ENCODE measurements around the gene NIP7.
A peak's percentile ranks its signal among the peaks of the same experiment; 100 is the strongest.
"Not testable (repeated sequence)": the region's sequence is repeated elsewhere in the genome, so short reads cannot be mapped to it uniquely, and the experiment has no call there.

Gene NIP7

GRCh38 chr16:69334696-69335095 lies 4.9 kb upstream of the NIP7 start:
- Mint-ChIP-seq H3K27me3 (no peaks in the 10 kb centered on the region), H3K27ac (ENCODE audit: low read depth) (no peak overlapping the region), H3K4me3 (no peak overlapping the region), H3K36me3 (ENCODE audit: insufficient read depth) (peaks cover 26% of the 10 kb centered on the region), H3K4me1 (peaks cover 24% of the 10 kb centered on the region), H3K9me3 (no peaks in the 10 kb centered on the region)
- DNase-seq (ENCODE audit: low spot score in 2 of 2) (no peak), ATAC-seq (replicated peaks; ENCODE audit: extremely low read depth, poor library complexity, severe bottlenecking) (no peak)

GRCh38 chr16:69338557-69339288 lies 849 bp upstream of the NIP7 start:
- peak overlapping the region; percentile 98 for H3K27ac Mint-ChIP-seq (ENCODE audit: low read depth)
- DNase-seq (ENCODE audit: low spot score in 2 of 2) (no peak), ATAC-seq (replicated peaks; ENCODE audit: extremely low read depth, poor library complexity, severe bottlenecking) (peak; percentile 7)
- peak overlapping the region; percentile 98 for H3K4me3 Mint-ChIP-seq
- peaks cover 43% of the 10 kb centered on the region for H3K4me1 Mint-ChIP-seq
- peaks cover 44% of the 10 kb centered on the region for H3K36me3 Mint-ChIP-seq (ENCODE audit: insufficient read depth)
- no peaks in the 10 kb centered on the region for H3K27me3 Mint-ChIP-seq
- no peaks in the 10 kb centered on the region for H3K9me3 Mint-ChIP-seq

DNA sequence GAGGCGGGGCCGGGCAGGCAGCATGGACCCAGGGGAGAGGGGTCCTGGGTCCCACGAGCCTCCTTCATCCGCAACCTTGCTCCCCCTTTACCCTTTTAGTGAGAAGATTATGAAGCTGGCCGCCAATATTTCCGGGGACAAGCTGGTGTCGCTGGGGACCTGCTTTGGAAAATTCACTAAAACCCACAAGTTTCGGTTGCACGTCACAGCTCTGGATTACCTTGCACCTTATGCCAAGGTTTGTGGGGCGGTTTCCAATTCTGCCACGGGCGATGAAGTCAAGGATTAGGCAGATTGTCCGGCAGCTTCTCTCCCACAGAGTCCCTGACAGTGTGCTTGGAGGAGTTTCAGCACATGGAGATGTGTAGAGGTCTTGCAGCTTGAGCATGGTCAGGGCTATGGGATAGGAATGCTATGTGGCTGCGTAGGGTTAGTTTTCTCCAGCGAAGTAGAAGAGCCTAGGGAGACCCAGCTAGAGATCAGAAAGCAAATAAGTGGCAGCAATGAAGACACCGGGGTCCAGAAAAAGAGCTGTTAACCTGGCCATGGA lies 598 bp downstream of the NIP7 start:
- ATAC-seq (replicated peaks; ENCODE audit: extremely low read depth, poor library complexity, severe bottlenecking) = no peak
- Mint-ChIP-seq H3K4me1 (peaks cover 43% of the 10 kb centered on the region), H3K9me3 (no peaks in the 10 kb centered on the region), H3K27ac (ENCODE audit: low read depth) (peak overlapping the region; percentile 98), H3K4me3 (peak overlapping the region; percentile 98), H3K36me3 (ENCODE audit: insufficient read depth) (peaks cover 34% of the 10 kb centered on the region), H3K27me3 (no peaks in the 10 kb centered on the region)
- DNase-seq (ENCODE audit: low spot score in 2 of 2) = no peak

- H3K4me1 Mint-ChIP-seq = peaks cover 43% of the 10 kb centered on the region
- H3K27me3 Mint-ChIP-seq = no peaks in the 10 kb centered on the region
- H3K36me3 Mint-ChIP-seq (ENCODE audit: insufficient read depth) = peaks cover 32% of the 10 kb centered on the region
- H3K27ac Mint-ChIP-seq (ENCODE audit: low read depth) = no peak overlapping the region
- no peaks in the 10 kb centered on the region for H3K9me3 Mint-ChIP-seq
- DNase-seq (ENCODE audit: low spot score in 2 of 2) = no peak
- no peak for ATAC-seq (replicated peaks; ENCODE audit: extremely low read depth, poor library complexity, severe bottlenecking)
- no peak overlapping the region for H3K4me3 Mint-ChIP-seq
Observed at GRCh38 chr16:69344171-69344570, 4.6 kb downstream of the NIP7 start.

DNA sequence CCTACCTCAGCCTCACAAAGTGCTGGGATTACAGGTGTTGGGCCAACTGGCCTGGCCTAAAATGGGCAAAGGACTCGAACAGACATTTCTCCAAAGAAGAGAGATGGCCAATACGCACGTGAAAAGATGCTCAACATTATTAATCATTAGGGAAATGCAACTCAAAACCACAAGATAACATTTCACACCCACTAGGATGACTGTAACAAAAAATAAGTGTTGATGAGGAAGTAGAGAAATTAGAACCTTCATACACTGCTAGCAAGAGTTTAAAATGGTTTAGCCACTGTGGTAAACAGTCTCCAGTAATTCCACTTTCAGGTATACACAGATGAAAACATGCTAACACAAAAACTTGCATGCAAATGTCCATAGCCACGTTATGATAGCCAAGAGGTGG lies 6.4 kb downstream of the NIP7 start:
- H3K27me3 Mint-ChIP-seq = no peaks in the 10 kb centered on the region
- peak; percentile 89 for ATAC-seq (replicated peaks; ENCODE audit: extremely low read depth, poor library complexity, severe bottlenecking)

DNA sequence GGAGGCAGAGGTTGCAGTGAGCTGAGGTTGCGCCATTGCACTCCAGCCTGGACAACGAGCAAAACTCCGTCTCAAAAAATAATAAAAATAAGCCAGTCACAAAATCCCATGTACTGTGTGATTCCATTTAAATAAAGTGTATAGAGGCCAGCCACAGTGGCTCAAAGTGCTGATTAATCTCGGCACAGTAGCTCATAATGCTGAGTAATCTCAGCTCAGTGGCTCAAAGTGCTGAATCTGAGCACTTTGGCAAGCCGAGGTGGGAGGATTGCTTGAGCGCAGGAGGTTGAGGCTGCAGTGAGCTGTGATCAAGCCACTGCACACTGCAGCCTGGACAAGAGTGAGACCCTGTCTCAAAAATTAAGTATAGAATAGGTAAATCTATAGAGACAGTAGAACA lies 7.1 kb downstream of the NIP7 start:
- no peak for ATAC-seq (replicated peaks; ENCODE audit: extremely low read depth, poor library complexity, severe bottlenecking)
- no peaks in the 10 kb centered on the region for H3K27me3 Mint-ChIP-seq
- peaks cover 18% of the 10 kb centered on the region for H3K36me3 Mint-ChIP-seq (ENCODE audit: insufficient read depth)
- no peak overlapping the region for H3K4me3 Mint-ChIP-seq
- DNase-seq (ENCODE audit: low spot score in 2 of 2) = no peak
- no peaks in the 10 kb centered on the region for H3K9me3 Mint-ChIP-seq
- H3K4me1 Mint-ChIP-seq = peaks cover 21% of the 10 kb centered on the region
- peak overlapping the region; percentile 76 for H3K27ac Mint-ChIP-seq (ENCODE audit: low read depth)

More for the DNA sequence above, 6.4 kb downstream of the NIP7 start:
- H3K36me3 Mint-ChIP-seq (ENCODE audit: insufficient read depth) = peaks cover 25% of the 10 kb centered on the region
- no peak for DNase-seq (ENCODE audit: low spot score in 2 of 2)
- peaks cover 27% of the 10 kb centered on the region for H3K4me1 Mint-ChIP-seq
- no peak overlapping the region for H3K27ac Mint-ChIP-seq (ENCODE audit: low read depth)
- H3K9me3 Mint-ChIP-seq = no peaks in the 10 kb centered on the region
- H3K4me3 Mint-ChIP-seq = no peak overlapping the region

- no peak for ATAC-seq (replicated peaks; ENCODE audit: extremely low read depth, poor library complexity, severe bottlenecking)
- Mint-ChIP-seq H3K9me3 (no peaks in the 10 kb centered on the region), H3K27ac (ENCODE audit: low read depth) (no peak overlapping the region)
Observed at GRCh38 chr16:69348222-69348621, 8.7 kb downstream of the NIP7 start.

GRCh38 chr16:69349536-69349935 lies 10.0 kb downstream of the NIP7 start:
- Mint-ChIP-seq H3K9me3 (no peaks in the 10 kb centered on the region), H3K36me3 (ENCODE audit: insufficient read depth) (peaks cover 10% of the 10 kb centered on the region), H3K4me3 (no peak overlapping the region), H3K27ac (ENCODE audit: low read depth) (no peak overlapping the region), H3K4me1 (peaks cover 25% of the 10 kb centered on the region), H3K27me3 (no peaks in the 10 kb centered on the region)
- DNase-seq (ENCODE audit: low spot score in 2 of 2) (no peak), ATAC-seq (replicated peaks; ENCODE audit: extremely low read depth, poor library complexity, severe bottlenecking) (no peak)

More at GRCh38 chr16:69348222-69348621, 8.7 kb downstream of the NIP7 start:
- H3K27me3 Mint-ChIP-seq = no peaks in the 10 kb centered on the region
- peaks cover 24% of the 10 kb centered on the region for H3K4me1 Mint-ChIP-seq
- peaks cover 12% of the 10 kb centered on the region for H3K36me3 Mint-ChIP-seq (ENCODE audit: insufficient read depth)
- no peak overlapping the region for H3K4me3 Mint-ChIP-seq
- DNase-seq (ENCODE audit: low spot score in 2 of 2) = no peak

- Mint-ChIP-seq H3K27ac (ENCODE audit: low read depth) (no peak overlapping the region), H3K9me3 (no peaks in the 10 kb centered on the region), H3K27me3 (no peaks in the 10 kb centered on the region), H3K4me1 (peaks cover 24% of the 10 kb centered on the region), H3K4me3 (no peak overlapping the region), H3K36me3 (ENCODE audit: insufficient read depth) (peaks cover 16% of the 10 kb centered on the region)
- ATAC-seq (replicated peaks; ENCODE audit: extremely low read depth, poor library complexity, severe bottlenecking) (no peak), DNase-seq (ENCODE audit: low spot score in 2 of 2) (no peak)
Observed at GRCh38 chr16:69350536-69351133, 11.1 kb downstream of the NIP7 start.

GRCh38 chr16:69351309-69352027 lies 11.9 kb downstream of the NIP7 start, which contains the start of gene TMED6:
TMED6 (minus strand) TSS chr16:69351786; CDS start chr16:69351753, 33 bp downstream.
- no peak within 1 kb of the TSS for H3K4me3 Mint-ChIP-seq
- ATAC-seq (replicated peaks; ENCODE audit: extremely low read depth, poor library complexity, severe bottlenecking) (no peak), DNase-seq (ENCODE audit: low spot score in 2 of 2) (no peak)
- no peaks in the 10 kb centered on the region for H3K9me3 Mint-ChIP-seq
- peaks cover 23% of the 10 kb centered on the region for H3K36me3 Mint-ChIP-seq (ENCODE audit: insufficient read depth)
- peaks cover 16% of the 10 kb centered on the region for H3K4me1 Mint-ChIP-seq
- no peaks in the 10 kb centered on the region for H3K27me3 Mint-ChIP-seq
- no peak within 1 kb of the TSS for H3K27ac Mint-ChIP-seq (ENCODE audit: low read depth)

DNA sequence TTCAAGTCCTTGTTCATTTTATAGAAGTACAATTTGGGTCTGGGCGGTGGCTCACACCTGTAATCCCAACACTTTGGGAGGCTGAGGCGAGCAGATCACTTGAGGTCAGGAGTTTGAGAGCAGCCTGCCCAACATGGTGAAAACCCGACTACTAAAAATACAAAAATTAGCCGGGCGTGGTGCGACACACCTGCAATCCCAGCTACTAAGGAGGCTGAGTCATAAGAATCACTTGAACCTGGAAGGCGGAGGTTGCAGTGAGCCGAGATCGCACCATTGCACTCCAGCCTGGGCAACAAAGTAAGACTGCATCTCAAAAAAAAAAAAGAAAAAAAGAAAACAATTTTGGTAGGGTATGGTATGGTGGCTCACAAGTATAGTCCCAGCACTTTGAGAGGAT lies 20.5 kb downstream of the NIP7 start:
- peaks cover 14% of the 10 kb centered on the region for H3K4me1 Mint-ChIP-seq
- not testable (repeated sequence) for DNase-seq (ENCODE audit: low spot score in 2 of 2); H3K4me3 Mint-ChIP-seq; ATAC-seq (replicated peaks; ENCODE audit: extremely low read depth, poor library complexity, severe bottlenecking); H3K27ac Mint-ChIP-seq (ENCODE audit: low read depth); H3K27me3 Mint-ChIP-seq; H3K9me3 Mint-ChIP-seq
- H3K36me3 Mint-ChIP-seq (ENCODE audit: insufficient read depth) = peaks cover 52% of the 10 kb centered on the region

DNA sequence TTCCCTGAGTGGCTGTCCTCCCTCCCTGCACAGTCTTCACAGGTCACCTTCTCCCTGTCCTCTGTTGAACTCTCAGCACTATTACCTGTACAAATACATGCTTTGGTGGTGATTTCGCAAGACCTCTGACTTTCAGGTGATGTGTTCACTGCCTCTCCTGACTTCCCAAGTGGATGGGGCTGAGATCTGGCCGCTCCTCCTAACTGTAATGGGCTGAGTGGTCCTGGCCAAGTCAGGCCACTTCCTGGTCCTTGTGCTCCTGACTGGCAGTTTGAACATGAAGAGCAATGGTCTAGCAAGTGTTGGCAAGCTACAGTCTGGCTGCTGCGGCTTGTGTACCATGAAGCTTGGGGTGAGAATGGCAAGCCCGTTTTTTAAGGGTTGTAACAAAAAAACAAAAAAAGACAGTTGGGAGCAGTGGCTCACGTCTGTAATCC lies 23.7 kb downstream of the NIP7 start:
- Mint-ChIP-seq H3K4me1 (peaks cover 16% of the 10 kb centered on the region), H3K9me3 (no peaks in the 10 kb centered on the region), H3K4me3 (no peak overlapping the region), H3K27ac (ENCODE audit: low read depth) (peak overlapping the region; percentile 29), H3K27me3 (no peaks in the 10 kb centered on the region), H3K36me3 (ENCODE audit: insufficient read depth) (peaks cover 54% of the 10 kb centered on the region)
- ATAC-seq (replicated peaks; ENCODE audit: extremely low read depth, poor library complexity, severe bottlenecking) (no peak), DNase-seq (ENCODE audit: low spot score in 2 of 2) (no peak)

Measured in central memory CD8-positive, alpha-beta T cell (primary cell).